ENCODE results near the gene ZBTB45.
A peak's percentile ranks its signal among the peaks of the same experiment; 100 is the strongest.

The ZBTB45 gene

GRCh38 chr19:58469241-58470013, 50.2 kb downstream of the ZBTB45 start:
- ChIA-PET POLR2A (interaction anchor here (0.6 to 1.2 kb wide), 4 partner anchors 15 to 92 kb away, joined by 3 to 9 read pairs (median 5); partner anchors contain the start of gene ZNF324B), CTCF (interaction anchor here (0.6 to 1.2 kb wide), 4 partner anchors 30 to 202 kb away, joined by 3 read pairs; no protein-coding TSS in a partner anchor)
- Histone ChIP-seq H3K27ac (ENCODE audit: extremely low read depth, low read depth, low read length) (no peak overlapping the region), H3K36me3 (ENCODE audit: control insufficient read depth in 2 of 2, insufficient read depth in 1 of 2, low read length in 2 of 2) (peaks cover 9 to 50% of the 10 kb centered on the region in 2 experiments; a peak in 2 of 3 replicates), H3K9me3 (ENCODE audit: control insufficient read depth, insufficient read depth, low read depth, low read length) (no peaks in the 10 kb centered on the region), H3K4me1 (ENCODE audit: control insufficient read depth, insufficient read depth, low read length) (no peaks in the 10 kb centered on the region; the same call in 1 of the 2 replicates), H3K4me3 (ENCODE audit: low read depth, low read length) (no peak overlapping the region)
- TF ChIP-seq ZNF610 (tag by site-specific recombination; IDR thresholded peaks at IDR 0.05; ENCODE audit: borderline replicate concordance) (no peak), ZNF701 (tag by site-specific recombination; IDR thresholded peaks at IDR 0.05) (no peak), ZBTB1 (tag by site-specific recombination; IDR thresholded peaks at IDR 0.05) (no peak), ZNF707 (tag by site-specific recombination; IDR thresholded peaks at IDR 0.05) (no peak), ZBTB7A (tag by site-specific recombination; IDR thresholded peaks at IDR 0.05; ENCODE audit: low read depth) (no peak), ZNF530 (tag by site-specific recombination; IDR thresholded peaks at IDR 0.05; ENCODE audit: low read depth) (no peak), ZNF660 (tag by site-specific recombination; IDR thresholded peaks at IDR 0.05) (no peak), OSR2 (tag by site-specific recombination; IDR thresholded peaks at IDR 0.05) (no peak), ZNF843 (tag by site-specific recombination; IDR thresholded peaks at IDR 0.05) (no peak), ZNF341 (tag by site-specific recombination; IDR thresholded peaks at IDR 0.05; ENCODE audit: low read depth) (no peak), ZNF404 (tag by site-specific recombination; IDR thresholded peaks at IDR 0.05) (no peak), ZNF48 (tag by site-specific recombination; IDR thresholded peaks at IDR 0.05) (no peak), ZNF16 (tag by site-specific recombination; IDR thresholded peaks at IDR 0.05; ENCODE audit: low read depth) (no peak), ZNF629 (tag by site-specific recombination; IDR thresholded peaks at IDR 0.05) (no peak)
- TF ChIP-seq, protein P1, sequence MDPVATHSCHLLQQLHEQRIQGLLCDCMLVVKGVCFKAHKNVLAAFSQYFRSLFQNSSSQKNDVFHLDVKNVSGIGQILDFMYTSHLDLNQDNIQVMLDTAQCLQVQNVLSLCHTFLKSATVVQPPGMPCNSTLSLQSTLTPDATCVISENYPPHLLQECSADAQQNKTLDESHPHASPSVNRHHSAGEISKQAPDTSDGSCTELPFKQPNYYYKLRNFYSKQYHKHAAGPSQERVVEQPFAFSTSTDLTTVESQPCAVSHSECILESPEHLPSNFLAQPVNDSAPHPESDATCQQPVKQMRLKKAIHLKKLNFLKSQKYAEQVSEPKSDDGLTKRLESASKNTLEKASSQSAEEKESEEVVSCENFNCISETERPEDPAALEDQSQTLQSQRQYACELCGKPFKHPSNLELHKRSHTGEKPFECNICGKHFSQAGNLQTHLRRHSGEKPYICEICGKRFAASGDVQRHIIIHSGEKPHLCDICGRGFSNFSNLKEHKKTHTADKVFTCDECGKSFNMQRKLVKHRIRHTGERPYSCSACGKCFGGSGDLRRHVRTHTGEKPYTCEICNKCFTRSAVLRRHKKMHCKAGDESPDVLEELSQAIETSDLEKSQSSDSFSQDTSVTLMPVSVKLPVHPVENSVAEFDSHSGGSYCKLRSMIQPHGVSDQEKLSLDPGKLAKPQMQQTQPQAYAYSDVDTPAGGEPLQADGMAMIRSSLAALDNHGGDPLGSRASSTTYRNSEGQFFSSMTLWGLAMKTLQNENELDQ (tag by site-specific recombination; IDR thresholded peaks at IDR 0.05; ENCODE audit: low read depth) = no peak

- peak overlapping the region; percentile 34 for H3K4me3 ChIP-seq (ENCODE audit: low read depth, low read length)
- H3K27ac ChIP-seq (ENCODE audit: extremely low read depth, low read depth, low read length) = no peak overlapping the region
- no peak for TF ChIP-seq ZNF398 (tag by site-specific recombination; IDR thresholded peaks at IDR 0.05)
- peak; percentile 18; the same call in 1 of the 2 replicates for TF ChIP-seq GLIS1 (tag by site-specific recombination; IDR thresholded peaks at IDR 0.05)
- TF ChIP-seq PRDM1 (tag by site-specific recombination; IDR thresholded peaks at IDR 0.05) = peak; percentile 80
- TF ChIP-seq ZNF449 (tag by site-specific recombination; IDR thresholded peaks at IDR 0.05) = no peak
- no peak for TF ChIP-seq WT1 (tag by site-specific recombination; IDR thresholded peaks at IDR 0.05)
- no peak for TF ChIP-seq ZNF670 (tag by site-specific recombination; IDR thresholded peaks at IDR 0.05; ENCODE audit: low read depth)
- peak; percentile 99 for TF ChIP-seq ZIC2 (tag by site-specific recombination; IDR thresholded peaks at IDR 0.05)
- no peak for TF ChIP-seq ZNF184 (tag by site-specific recombination; IDR thresholded peaks at IDR 0.05)
- peak; percentile 62; the same call in 1 of the 2 replicates for TF ChIP-seq SCRT2 (tag by site-specific recombination; IDR thresholded peaks at IDR 0.05)
- TF ChIP-seq, protein P2, sequence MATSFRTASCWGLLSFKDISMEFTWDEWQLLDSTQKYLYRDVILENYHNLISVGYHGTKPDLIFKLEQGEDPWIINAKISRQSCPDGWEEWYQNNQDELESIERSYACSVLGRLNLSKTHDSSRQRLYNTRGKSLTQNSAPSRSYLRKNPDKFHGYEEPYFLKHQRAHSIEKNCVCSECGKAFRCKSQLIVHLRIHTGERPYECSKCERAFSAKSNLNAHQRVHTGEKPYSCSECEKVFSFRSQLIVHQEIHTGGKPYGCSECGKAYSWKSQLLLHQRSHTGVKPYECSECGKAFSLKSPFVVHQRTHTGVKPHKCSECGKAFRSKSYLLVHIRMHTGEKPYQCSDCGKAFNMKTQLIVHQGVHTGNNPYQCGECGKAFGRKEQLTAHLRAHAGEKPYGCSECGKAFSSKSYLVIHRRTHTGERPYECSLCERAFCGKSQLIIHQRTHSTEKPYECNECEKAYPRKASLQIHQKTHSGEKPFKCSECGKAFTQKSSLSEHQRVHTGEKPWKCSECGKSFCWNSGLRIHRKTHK (tag by site-specific recombination; IDR thresholded peaks at IDR 0.05) = no peak
- TF ChIP-seq ZNF366 (tag by site-specific recombination; conservative IDR thresholded peaks at IDR 0.05) = 0 out of 2 replicates have a peak, but pooled peaks have one; percentile 21
- peak; percentile 64 for TF ChIP-seq ZNF341 (tag by site-specific recombination; IDR thresholded peaks at IDR 0.05; ENCODE audit: low read depth)
- no peak for TF ChIP-seq ZNF785 (tag by site-specific recombination; IDR thresholded peaks at IDR 0.05)
- no peaks in the 10 kb centered on the region for H3K9me3 ChIP-seq (ENCODE audit: control insufficient read depth, insufficient read depth, low read depth, low read length)
- no peaks in the 10 kb centered on the region; the same call in 1 of the 2 replicates for H3K4me1 ChIP-seq (ENCODE audit: control insufficient read depth, insufficient read depth, low read length)
- ChIA-PET POLR2A (interaction anchor here (0.6 to 2.6 kb wide), 2 partner anchors 51 to 91 kb away, joined by 3 to 10 read pairs; partner anchors contain the start of gene ZBTB45), CTCF (interaction anchor here (0.8 to 1.2 kb wide), 4 partner anchors 29 to 80 kb away, joined by 3 read pairs; partner anchors contain the start of gene ZBTB45)
- H3K36me3 ChIP-seq (ENCODE audit: control insufficient read depth in 2 of 2, insufficient read depth in 1 of 2, low read length in 2 of 2) = peaks cover 6 to 42% of the 10 kb centered on the region in 2 experiments
Measured at GRCh38 chr19:58468216-58468839, 51.3 kb downstream of the ZBTB45 start.
